Measurements from ENCODE around the gene TMPRSS9. TPM values are rescaled to one million over a fixed set of nuclear protein-coding genes. Genes with fewer than 3 reads are reported as not detected.
A peak's percentile ranks its signal among the peaks of the same experiment; 100 is the strongest.

TMPRSS9 gene
- total RNA-seq, 3 donors from 2014 or later = 0.17 to 0.41 TPM; not detected in 1

GRCh38 chr19:2321565-2322283 is 38.3 kb upstream of the TMPRSS9 start:
- intact Hi-C loops (cut with DNase I, micrococcal nuclease) = loop anchor here in 1 of 2 donors (10.0 kb wide), 1 partner anchor 87 kb away; the partner anchor contains the start of genes PLEKHJ1 and SF3A2
- DNase-seq (no peak), ATAC-seq (no peak)
- H3K4me3 ChIP-seq = no peak overlapping the region
- no peaks in the 10 kb centered on the region for H3K36me3 ChIP-seq (ENCODE audit: low read depth)
- H3K4me1 ChIP-seq (ENCODE audit: low read depth) = peaks cover 3% of the 10 kb centered on the region
- no peaks in the 10 kb centered on the region for H3K9me3 ChIP-seq
- TF ChIP-seq CTCF (IDR thresholded peaks at IDR 0.05) = no peak

- no peaks in the 10 kb centered on the region for H3K36me3 ChIP-seq (ENCODE audit: low read depth)
- peaks cover 12% of the 10 kb centered on the region for H3K4me1 ChIP-seq (ENCODE audit: low read depth)
- intact Hi-C loops (cut with DNase I, micrococcal nuclease) = loop anchor here in 1 of 2 donors (10.0 kb wide), 1 partner anchor 89 kb away; the partner anchor contains the start of genes PLEKHJ1 and SF3A2
- DNase-seq (no peak), ATAC-seq (no peak)
- TF ChIP-seq CTCF (IDR thresholded peaks at IDR 0.05) = no peak
- no peak overlapping the region for H3K4me3 ChIP-seq
- H3K9me3 ChIP-seq = no peaks in the 10 kb centered on the region
Observed at GRCh38 chr19:2323707-2324106, 36.4 kb upstream of the TMPRSS9 start.

DNA sequence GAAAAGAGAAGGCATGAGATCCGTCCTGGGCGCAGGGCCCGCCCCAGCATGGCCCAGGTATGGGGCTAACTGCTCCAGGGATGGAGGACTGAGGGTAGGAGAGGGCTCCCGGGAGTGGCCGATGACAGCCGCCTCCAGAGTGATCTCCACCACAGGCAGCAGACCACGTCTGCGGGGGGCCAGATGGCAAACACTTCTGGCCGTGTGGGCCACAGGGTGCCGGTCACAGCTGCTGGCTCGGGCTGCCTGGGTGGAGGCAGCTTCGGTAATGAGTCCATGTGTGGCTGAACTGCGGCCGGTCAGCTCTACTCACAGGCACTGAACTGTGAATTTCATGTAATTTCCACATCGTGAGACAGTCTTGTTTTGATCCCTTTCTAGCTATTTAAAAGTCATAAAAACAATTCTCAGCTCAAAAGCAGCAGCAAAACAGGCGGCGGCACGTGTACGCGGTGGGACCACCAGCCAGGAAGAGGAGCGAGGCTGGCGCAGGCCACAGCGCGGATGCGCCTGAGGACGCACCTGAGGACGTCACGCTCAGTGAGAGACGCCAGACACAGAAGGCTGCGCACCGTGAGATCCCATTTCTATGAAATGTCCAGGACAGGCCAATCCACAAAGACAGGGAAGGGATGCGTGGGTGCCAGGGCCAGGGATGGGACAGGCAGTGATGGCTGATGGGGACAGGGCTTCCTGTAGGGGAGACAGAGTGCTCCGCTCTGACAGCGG is 35.7 kb upstream of the TMPRSS9 start:
- DNase-seq (no peak), ATAC-seq (no peak)
- intact Hi-C loops (cut with DNase I, micrococcal nuclease) = loop anchor here in 1 of 2 donors (10.0 kb wide), 1 partner anchor 90 kb away; the partner anchor contains the start of genes PLEKHJ1 and SF3A2
- no peaks in the 10 kb centered on the region for H3K9me3 ChIP-seq
- no peak overlapping the region for H3K4me3 ChIP-seq
- no peak for TF ChIP-seq CTCF (IDR thresholded peaks at IDR 0.05)
- H3K36me3 ChIP-seq (ENCODE audit: low read depth) = no peaks in the 10 kb centered on the region
- H3K4me1 ChIP-seq (ENCODE audit: low read depth) = peaks cover 15% of the 10 kb centered on the region

DNA sequence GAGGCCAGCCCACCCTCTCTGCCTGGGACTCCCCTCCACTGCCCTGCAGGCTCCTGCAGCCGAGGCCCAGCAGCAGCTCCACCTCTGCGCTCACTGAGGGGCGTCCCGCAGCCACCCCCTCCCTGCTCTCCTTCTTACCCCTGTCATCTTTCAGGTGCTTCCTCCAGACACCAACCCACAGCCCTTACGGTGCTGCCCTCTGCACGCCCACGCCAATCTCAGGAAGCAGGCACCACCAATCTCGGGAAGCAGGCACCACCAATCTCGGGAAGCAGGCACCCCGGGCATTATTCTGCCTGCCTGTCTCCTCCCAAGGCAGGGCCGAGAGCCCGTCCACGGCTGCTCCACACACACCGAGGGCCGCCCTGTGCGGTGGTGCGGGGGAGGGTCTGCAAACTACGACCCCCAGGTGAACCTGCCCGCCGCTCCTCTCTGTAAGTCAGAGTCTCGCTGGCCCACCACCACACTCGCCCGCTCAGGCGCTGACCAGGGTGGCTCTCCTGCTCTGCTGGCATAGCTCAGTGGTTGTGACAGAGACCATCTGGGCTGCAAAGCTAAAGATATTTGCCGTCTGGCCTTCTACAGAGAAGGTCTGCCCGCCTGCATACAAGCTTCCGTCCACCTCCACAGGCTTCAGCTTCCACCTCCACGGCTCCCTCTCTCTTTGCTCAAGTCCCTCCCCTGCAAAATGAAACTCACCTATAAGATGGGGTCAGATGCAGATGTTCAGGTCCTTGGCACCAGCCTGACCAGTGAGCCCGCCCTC is 34.6 kb upstream of the TMPRSS9 start:
- ATAC-seq (no peak), DNase-seq (peak in 1 of 3 donors; percentile 59)
- intact Hi-C loops (cut with DNase I, micrococcal nuclease) = loop anchor here in 1 of 2 donors (10.0 kb wide), 1 partner anchor 91 kb away; the partner anchor contains the start of genes PLEKHJ1 and SF3A2
- Histone ChIP-seq H3K4me3 (no peak overlapping the region), H3K36me3 (ENCODE audit: low read depth) (no peaks in the 10 kb centered on the region), H3K4me1 (ENCODE audit: low read depth) (peaks cover 26% of the 10 kb centered on the region), H3K9me3 (no peaks in the 10 kb centered on the region)
- no peak for TF ChIP-seq CTCF (IDR thresholded peaks at IDR 0.05)

- DNase-seq (peak in 1 of 3 donors; percentile 38), ATAC-seq (no peak)
- Histone ChIP-seq H3K4me1 (ENCODE audit: low read depth) (peaks cover 37% of the 10 kb centered on the region), H3K36me3 (ENCODE audit: low read depth) (no peaks in the 10 kb centered on the region), H3K4me3 (no peak overlapping the region), H3K9me3 (no peaks in the 10 kb centered on the region)
- no peak for TF ChIP-seq CTCF (IDR thresholded peaks at IDR 0.05)
- intact Hi-C loops (cut with DNase I, micrococcal nuclease) = loop anchor here in 1 of 2 donors (10.0 kb wide), 1 partner anchor 92 kb away; the partner anchor contains the start of genes PLEKHJ1 and SF3A2
Observed at GRCh38 chr19:2326699-2327360, 33.2 kb upstream of the TMPRSS9 start.

All from mucosa of descending colon (tissue), 3 donors.